Smooth muscle cell (in vitro differentiated cells): ENCODE measurements around the gene TRERF1. TPM values are rescaled to one million over a fixed set of nuclear protein-coding genes. Genes with fewer than 3 reads are reported as not detected.

Experiments
- DNase-seq: peaks from one replicate; lab custom pipeline; 2025; ENCODE audit not compliant: unreplicated experiment; lab: John Stamatoyannopoulos, UW
- H2AFZ ChIP-seq: fragments of 200-600 bp; sonication (generic); 2 replicates; pipeline ENCODE4 v1.6.0; 2016; ENCODE audit warnings: antibody characterized with exemption, low read depth, mild to moderate bottlenecking
- H3F3A ChIP-seq: fragments of 200-600 bp; sonication (generic); 2 replicates; pipeline ENCODE4 v1.6.0; 2017; ENCODE audit warnings: antibody characterized with exemption, low read depth
- H3K27ac ChIP-seq: fragments of 200-600 bp; sonication (generic); 2 replicates; pipeline ENCODE4 v1.5.1; 2016; ENCODE audit warnings: low read depth, mild to moderate bottlenecking
- H3K27me3 ChIP-seq: fragments of 200-600 bp; sonication (generic); 2 replicates; pipeline ENCODE4 v1.6.1; 2016; ENCODE audit warnings: low read depth, mild to moderate bottlenecking
- H3K36me3 ChIP-seq: fragments of 200-600 bp; sonication (generic); 2 replicates; pipeline ENCODE4 v1.5.1; 2016; ENCODE audit warnings: low read depth
- H3K4me1 ChIP-seq: fragments of 200-600 bp; sonication (generic); 2 replicates; pipeline ENCODE4 v1.5.1; 2016; ENCODE audit warnings: low read depth
- H3K4me2 ChIP-seq: fragments of 200-600 bp; sonication (generic); 2 replicates; pipeline ENCODE4 v1.6.0; 2016; ENCODE audit warnings: mild to moderate bottlenecking
- H3K4me3 ChIP-seq: fragments of 200-600 bp; sonication (generic); 2 replicates; pipeline ENCODE4 v1.5.1; 2016; ENCODE audit warnings: mild to moderate bottlenecking
- H3K79me2 ChIP-seq: fragments of 200-600 bp; sonication (generic); 2 replicates; pipeline ENCODE4 v1.6.0; 2016; ENCODE audit warnings: low read depth, mild to moderate bottlenecking
- H3K9ac ChIP-seq: fragments of 200-600 bp; sonication (generic); 2 replicates; pipeline ENCODE4 v1.6.0; 2016; ENCODE audit warnings: low read depth
- H3K9me3 ChIP-seq: fragments of 200-600 bp; sonication (generic); replicated peaks from 2 replicates; pipeline ENCODE4 v1.5.1; 2016; ENCODE audit warnings: low read depth
- H4K20me1 ChIP-seq: fragments of 200-600 bp; sonication (generic); 2 replicates; pipeline ENCODE4 v1.6.0; 2016; ENCODE audit warnings: low read depth
- CTCF ChIP-seq: fragments of 200-600 bp; sonication (generic); IDR thresholded peaks from 2 replicates; pipeline ENCODE4 v1.5.1; 2017; ENCODE audit warnings: borderline replicate concordance, mild to moderate bottlenecking, antibody characterized with exemption; ENCODE audit not compliant: insufficient read depth, poor library complexity, severe bottlenecking
- WGBS: methylation state at CpG from one replicate; pipeline ENCODE4 v1.1.7; 2016; ENCODE audit warnings: low lambda C conversion rate; 5-methylcytosine and 5-hydroxymethylcytosine counted together
- polyA plus RNA-seq: library from polyadenylated mRNA; unstranded; fragments of >200 nt; fragmentation: Nextera tagmentation; extraction: Ambion mirVana; gene quantifications from 2 replicates; pipeline ENCODE4 v1.2.1, GENCODE V29; 2016
- total RNA-seq: library from RNA; depleted of rRNA; stranded (reverse); fragments of >200 nt; gene quantifications from 2 replicates; pipeline ENCODE4 v1.2.3, GENCODE V29; 2014

The TRERF1 gene
- total and polyA plus RNA-seq, 2 experiments from 2014 or later, result 3.5 to 5.3 TPM

DNA sequence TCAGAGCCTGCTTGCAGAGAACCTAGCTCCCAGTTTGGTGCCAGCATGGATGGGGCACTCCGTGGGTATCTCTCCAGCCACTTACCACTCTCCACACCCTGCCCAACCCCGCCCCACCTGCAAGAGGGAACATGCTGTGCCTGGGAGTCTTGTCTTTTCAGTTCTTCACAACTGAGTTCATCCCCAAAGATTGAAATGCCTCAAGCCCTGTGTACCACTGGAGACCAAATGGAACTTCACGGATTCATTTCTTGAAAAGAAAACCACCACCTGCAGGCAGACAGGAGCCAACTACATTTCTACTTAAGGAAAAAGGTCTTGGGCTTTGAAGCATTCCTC lies 50.1 kb downstream of the TRERF1 start:
- Histone ChIP-seq H3K79me2 (peaks cover 6% of the 10 kb centered on the region), H3K9ac (no peak overlapping the region), H3F3A (peaks cover 4% of the 10 kb centered on the region), H2AFZ (no peak overlapping the region), H4K20me1 (no peaks in the 10 kb centered on the region), H3K9me3 (no peaks in the 10 kb centered on the region), H3K36me3 (no peaks in the 10 kb centered on the region), H3K27me3 (no peaks in the 10 kb centered on the region), H3K4me2 (no peak overlapping the region), H3K4me3 (no peak overlapping the region), H3K27ac (no peak overlapping the region), H3K4me1 (peaks cover 23% of the 10 kb centered on the region)
- no peak for TF ChIP-seq CTCF
- no peak for DNase-seq
- 94% methylated on average over 3 of the region's 3 CpGs for WGBS

DNA sequence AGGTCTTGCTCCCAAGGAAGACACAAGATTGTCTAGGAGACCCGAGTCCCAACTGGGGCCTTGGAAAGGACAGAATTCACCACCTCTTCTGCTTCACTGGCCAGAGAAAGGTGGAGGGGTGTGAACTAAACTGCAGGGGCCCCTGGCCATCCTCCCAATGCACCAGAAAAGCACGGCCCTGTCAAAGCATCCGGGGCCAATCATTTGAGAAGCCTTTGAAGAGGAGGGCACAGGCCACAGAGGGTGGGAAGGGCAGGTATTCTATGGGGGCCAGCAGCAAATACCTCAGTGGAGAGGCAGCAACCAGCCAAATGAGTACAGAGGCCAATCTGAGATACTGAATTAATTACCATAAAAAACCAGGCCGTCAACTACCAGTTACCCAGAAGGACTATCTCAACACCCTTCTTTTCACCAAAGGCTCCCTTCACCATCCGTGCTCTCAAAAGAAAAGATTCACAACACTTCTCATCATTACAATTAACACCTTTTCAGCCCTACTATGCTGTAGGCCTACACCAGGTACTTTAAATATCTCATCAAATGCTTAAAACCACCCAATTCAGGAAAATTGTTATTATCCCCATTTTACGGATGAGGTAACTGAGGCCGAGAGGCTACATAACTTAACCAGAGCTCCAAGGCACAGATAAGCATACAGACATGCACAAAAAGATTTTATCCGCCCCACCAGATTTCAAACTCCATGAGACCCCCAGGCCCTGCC lies 50.7 kb downstream of the TRERF1 start:
- Histone ChIP-seq H2AFZ (no peak overlapping the region), H3K9ac (no peak overlapping the region), H3K27me3 (no peaks in the 10 kb centered on the region), H3K79me2 (peaks cover 7% of the 10 kb centered on the region), H3K4me1 (peaks cover 23% of the 10 kb centered on the region), H3K4me2 (no peak overlapping the region), H3K36me3 (no peaks in the 10 kb centered on the region), H3K4me3 (no peak overlapping the region), H3K27ac (no peak overlapping the region), H3K9me3 (no peaks in the 10 kb centered on the region), H4K20me1 (peaks cover 2% of the 10 kb centered on the region), H3F3A (peaks cover 4% of the 10 kb centered on the region)
- 86% methylated on average over 8 of the region's 8 CpGs for WGBS
- no peak for DNase-seq
- no peak for TF ChIP-seq CTCF

DNA sequence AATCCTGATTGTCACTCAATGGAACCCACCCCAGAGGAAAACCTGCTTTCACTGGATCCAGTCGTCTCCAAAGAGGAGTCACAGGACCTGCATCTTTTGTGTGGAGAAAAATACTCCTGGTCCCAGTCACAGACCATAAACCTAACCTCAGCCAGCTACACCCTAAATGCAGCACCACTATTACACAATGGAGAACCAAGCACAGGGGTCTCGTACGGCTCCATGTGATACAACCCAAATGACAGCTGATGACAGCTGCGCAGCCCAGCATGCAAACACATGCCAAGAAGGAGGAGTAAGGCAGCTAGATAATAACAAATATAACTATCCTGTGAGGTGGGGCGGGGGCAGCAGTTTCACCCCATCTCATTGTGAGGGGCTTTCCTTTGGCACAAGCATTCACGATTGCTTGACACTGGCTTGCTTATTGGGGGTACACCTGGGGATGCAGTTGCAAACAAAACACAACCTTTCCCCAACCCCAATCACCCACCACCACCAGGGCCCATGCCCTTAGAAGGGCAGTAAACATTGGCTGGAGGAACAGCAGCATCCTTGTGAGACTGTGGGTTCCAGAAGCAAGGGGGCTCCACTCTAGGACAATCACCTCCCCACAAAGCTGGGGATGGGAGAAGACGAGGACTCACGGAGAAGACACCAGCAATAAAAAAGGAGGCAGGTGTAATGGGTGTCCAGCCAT lies 51.5 kb downstream of the TRERF1 start:
- Histone ChIP-seq H3K9ac (no peak overlapping the region), H3K36me3 (no peaks in the 10 kb centered on the region), H3K27ac (no peak overlapping the region), H2AFZ (no peak overlapping the region), H3K79me2 (peaks cover 10% of the 10 kb centered on the region), H3K4me1 (peaks cover 23% of the 10 kb centered on the region), H3K27me3 (no peaks in the 10 kb centered on the region), H3K9me3 (no peaks in the 10 kb centered on the region), H4K20me1 (peaks cover 5% of the 10 kb centered on the region), H3F3A (peaks cover 4% of the 10 kb centered on the region), H3K4me2 (no peak overlapping the region), H3K4me3 (no peak overlapping the region)
- WGBS, result 97% methylated on average over 8 of the region's 8 CpGs
- no peak for TF ChIP-seq CTCF
- DNase-seq, result no peak
